HG03575 (cell line): ENCODE measurements around the gene MYO7B.

Source experiments
- ATAC-seq: cut with Tn5 transposase; IDR thresholded peaks from one replicate; pipeline ENCODE4 v1.9.1; 2021; ENCODE audit not compliant: unreplicated experiment, insufficient number of reproducible peaks, low FRiP score; ENCODE audit errors: extremely low read depth

Gene MYO7B

DNA sequence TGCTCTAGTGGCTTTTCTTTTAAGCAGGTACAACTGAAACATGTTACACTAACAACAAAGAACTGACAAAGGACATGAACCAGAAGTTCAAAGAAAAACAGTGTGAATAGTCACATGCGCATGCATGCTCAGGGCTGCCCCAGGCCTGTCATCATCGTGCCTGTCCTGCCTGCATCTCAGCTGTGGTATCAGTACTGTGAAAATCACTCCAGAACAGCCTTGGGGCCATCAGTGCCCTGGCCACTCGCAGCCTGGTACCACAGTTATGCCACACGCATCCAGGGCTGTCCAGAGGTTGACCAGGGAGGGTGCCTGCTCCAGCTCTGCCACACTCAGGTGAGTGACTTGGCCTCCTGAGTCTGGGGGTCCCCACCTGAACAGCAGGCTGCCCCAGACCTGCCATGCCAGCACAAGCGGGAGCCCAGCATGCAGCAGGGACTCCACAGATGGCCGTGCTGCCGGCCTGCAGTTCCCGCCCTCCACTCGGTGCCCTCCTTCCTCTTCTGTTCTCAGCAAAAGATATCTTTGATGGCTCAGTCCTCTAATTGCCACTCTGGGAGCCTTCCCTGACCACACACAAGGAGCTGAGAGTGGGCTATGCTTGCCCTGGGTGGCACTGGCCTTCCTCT is 127.6 kb downstream of the MYO7B start:
- no peak for ATAC-seq

DNA sequence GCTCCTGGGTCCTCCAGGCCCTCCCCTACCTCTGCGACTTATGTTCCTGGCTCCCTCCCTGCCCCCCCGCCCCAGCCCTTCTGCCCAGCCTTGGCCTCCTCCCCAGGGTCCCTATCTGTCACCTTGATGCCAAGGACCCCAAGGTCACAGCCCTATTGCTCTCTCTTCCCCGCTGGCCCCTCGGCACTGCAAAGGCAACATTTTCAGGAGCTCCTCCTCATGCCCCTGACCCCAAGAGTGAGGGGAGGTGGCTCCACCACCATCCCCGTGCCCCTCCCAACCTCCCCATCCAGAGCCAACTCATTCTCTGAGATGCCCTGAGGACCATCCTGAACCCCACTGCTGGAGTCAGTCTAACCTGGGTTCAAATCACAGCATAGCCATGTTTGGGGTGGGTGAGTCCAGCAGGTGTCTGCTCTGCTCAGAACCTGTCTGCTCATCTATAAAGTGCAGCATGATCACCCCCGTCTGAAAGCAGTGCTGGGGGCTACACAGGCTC is 128.1 kb downstream of the MYO7B start:
- no peak for ATAC-seq

DNA sequence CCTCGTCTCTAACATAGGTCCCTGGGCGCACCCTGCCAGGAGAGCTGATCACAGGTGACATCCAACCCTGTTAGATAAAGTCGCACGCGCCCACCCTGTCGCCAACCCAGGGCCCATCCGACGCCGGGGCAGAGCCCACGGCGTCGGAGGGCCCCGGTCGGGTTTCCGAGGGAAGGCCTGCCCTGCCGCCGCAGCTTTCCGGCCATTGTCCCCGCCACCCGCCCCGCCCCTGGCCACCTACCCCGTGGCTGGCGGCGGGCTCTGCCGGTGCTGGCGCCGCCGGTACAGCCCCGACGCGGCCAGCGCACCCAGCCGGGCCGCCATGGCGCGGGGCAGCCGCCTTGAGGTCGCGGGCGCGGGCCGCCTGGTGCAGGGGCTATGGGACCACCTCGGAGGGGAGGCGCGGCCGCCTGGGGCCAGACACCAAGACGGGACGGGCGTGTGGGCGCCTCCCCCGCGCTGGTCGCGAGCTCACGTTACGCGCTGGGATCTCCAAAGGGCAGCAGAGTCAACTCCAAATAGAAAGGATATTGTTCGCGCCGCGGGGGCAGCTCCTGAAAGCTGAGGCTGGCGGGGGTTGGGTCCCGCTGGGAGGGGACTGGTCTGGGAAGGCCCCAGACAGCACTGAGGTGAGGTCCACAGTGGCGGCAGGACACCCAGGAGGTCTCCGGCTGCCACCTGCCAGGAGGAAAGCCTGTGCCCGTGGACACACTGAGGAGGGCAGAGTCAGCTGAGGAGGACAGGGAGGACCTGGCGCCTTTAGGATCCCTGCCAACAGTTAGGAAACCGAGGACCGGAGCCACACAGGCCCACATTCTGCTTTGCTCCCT is 128.8 kb downstream of the MYO7B start:
- no peak for ATAC-seq

DNA sequence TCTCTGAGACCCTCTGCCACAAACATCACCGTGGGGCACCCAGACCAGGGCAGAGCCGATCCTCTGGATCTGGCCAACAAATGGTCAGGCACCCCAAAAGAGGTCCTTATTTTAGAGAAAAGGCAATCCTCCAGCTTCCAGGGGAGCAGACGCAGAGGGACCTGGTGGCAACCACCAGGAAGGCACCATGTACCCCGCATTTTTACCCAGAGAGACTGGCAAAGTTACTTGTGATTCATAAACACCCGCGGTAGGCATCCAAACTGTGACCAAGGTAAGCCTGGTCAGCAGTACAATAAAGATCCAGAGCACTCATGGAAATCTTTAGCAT is 129.4 kb downstream of the MYO7B start:
- ATAC-seq: no peak

DNA sequence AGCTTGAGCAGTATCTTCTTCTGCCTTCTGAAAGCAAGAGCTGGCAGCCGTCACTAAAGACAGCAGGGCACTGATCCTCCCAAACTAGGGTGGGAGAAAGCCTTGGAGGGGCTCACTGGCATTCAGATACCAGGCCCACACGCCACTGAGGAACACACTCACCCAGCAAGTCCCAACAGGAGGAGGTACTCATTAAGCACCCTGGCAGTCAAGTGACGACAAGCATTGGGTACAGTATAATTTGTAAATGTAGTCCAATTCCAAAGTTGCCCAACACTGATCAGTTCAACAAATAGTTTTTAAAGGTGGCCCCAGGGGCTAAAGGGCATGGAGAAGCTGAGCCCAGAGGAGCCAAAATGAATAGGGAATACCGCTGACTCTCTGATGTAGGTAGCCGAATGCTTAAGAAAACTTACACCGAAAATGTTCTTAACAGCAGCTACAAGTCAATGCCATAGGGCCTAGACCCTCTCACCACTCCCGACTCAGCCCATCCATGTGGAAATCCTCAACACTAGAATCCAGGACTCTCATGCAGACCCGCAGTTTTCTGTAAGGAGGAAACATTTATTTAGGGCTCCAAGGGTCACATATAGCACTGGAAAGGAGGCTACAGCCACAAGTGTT is 129.9 kb downstream of the MYO7B start:
- ATAC-seq: no peak

DNA sequence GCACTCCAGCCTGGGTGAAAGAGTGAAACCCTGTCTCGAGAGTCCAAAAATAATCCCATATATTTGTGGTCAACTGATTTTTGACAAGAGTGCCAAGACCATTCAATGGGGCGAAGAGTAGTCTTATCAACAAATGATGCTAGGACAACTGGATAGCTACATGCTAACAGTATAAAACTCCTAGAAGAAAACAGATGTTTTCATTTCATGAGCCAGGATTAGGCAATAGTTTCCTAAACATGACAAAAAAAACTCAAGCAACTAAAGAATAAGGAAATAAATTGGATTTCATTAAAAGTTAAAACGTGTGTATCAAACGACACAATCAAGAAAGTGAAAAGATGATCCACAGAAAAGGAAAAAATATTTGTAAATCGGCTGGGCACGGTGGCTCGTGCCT is 133.6 kb downstream of the MYO7B start:
- ATAC-seq: no peak

DNA sequence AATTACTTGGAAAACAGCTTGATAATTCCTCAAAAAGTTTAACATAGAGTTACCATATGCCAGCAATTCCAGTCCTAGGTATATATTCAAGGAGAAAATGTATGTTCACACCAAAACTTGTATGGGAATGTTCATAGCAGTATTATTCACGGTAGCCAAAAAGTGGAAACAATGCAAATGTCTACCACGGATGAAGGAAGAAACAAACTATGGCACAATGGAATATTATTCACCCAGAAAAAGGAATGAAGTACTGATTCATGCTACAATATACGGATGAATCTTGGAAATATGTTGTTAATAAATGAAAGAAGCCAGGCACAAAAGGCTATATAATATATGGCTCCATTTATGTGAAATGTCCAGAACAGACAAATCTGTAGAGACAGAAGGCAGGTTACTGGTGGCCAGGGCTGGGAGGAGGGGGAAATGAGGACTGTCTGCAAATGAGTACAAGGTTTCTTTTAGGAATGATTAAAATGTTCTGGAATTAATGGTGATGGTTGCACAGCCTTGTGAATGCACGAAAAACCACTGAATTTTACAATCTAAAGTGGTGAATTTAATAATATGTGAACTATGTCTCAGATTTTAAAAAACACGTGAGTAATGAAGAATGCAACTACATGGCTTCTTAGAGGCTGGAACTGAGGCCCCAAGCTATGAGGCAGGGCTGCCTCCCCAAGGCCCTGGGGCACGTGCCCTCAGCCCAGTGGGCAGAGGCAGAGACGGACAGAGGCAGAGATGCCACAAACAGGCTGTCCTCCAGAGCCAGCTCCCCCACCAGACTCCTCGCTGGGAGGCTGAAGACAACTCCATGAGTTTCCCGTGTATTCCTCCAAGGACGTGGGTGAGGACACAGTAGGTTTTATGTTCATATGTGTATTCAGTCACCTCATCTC is 134.8 kb downstream of the MYO7B start:
- ATAC-seq: no peak

DNA sequence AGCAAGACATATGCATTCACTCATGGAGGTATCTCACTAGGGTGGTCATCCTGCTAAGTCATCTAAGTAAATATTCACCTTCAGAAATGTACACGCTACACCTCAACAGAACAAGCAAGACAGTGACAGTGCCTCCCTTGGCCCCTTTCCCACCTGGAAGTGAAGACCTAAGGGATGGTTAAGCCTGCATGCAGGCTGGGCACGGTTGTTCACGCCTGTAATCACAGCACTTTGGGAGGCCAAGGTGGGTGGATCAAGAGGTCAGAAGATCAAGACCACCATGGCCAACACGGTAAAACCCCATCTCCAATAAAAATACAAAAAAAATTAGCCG is 135.4 kb downstream of the MYO7B start:
- ATAC-seq: no peak

DNA sequence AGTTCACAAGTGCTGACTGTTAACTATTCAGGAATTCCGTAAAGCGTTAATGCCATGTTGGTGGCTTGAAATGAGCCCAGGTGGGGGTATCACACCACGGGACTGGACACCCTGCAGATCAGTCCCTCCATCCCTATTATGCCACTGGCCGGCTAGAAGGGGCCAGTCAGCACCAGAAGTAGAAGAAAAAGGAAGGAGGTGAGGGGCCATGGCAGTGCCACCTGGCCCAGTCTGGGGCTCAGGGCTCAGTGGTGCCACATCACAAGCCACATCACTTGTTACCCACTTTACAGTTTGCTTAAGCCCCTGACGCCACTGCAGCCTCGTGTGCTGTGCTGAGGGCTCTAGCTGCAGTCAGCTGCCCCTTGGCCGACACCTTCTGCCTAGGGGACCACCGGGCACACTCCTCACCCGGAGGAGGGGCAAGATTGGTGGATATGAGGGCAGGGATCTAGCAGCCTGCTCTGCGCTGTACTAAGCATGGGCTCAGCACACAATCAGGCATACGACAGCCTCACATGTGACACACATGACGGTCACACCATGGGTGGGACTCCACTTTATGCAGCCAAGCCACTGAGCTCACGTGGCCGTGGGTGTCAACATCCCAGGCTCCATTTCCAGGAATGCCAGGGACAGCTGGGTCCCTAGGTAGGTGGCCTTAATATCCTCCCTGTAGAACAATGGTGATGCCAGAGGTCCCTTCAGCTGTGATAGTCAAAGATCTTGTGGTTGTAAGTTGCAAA is 136.2 kb downstream of the MYO7B start:
- ATAC-seq: no peak

DNA sequence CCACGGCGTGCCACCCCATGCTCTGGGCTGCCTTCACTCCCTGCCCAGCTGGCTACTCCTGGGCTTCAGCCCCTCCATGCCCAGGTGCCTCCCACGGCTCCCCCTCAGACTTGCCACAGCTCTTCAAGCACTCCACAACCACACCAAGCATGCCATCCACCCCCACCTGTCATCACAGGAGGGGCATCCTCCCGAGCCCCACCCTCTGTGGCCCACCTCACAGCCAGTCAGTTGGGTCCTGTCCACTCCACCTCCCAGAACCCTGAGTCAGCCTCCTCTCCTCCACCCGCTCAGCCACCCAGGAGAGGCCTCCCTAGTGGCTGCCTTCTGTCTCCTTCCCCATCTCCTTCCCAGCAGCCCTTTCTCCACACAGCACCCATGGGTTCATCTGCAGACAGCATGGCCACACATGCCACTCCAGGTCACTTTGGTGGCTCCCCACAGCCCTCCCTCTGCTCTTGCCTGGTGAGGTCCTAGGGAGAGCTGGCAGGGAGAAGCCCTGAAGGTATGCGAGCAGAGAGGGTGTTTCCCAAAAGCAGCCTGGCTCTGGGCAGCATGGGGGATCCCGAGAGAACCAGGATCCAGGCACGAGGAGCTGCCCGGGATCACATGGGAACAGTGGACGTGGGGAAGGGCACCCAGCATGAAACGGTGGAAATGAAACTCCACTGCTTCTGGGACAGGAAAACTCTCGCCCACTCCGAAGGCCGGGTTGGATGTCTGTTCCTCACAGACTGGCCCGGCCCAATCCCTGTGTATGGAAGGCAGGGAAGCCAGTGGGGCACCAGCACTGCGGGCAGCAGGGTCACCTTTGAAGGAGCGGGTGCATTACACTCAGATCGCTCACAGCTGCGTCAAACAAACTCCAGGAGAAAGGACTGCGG is 137.1 kb downstream of the MYO7B start:
- ATAC-seq: no peak

DNA sequence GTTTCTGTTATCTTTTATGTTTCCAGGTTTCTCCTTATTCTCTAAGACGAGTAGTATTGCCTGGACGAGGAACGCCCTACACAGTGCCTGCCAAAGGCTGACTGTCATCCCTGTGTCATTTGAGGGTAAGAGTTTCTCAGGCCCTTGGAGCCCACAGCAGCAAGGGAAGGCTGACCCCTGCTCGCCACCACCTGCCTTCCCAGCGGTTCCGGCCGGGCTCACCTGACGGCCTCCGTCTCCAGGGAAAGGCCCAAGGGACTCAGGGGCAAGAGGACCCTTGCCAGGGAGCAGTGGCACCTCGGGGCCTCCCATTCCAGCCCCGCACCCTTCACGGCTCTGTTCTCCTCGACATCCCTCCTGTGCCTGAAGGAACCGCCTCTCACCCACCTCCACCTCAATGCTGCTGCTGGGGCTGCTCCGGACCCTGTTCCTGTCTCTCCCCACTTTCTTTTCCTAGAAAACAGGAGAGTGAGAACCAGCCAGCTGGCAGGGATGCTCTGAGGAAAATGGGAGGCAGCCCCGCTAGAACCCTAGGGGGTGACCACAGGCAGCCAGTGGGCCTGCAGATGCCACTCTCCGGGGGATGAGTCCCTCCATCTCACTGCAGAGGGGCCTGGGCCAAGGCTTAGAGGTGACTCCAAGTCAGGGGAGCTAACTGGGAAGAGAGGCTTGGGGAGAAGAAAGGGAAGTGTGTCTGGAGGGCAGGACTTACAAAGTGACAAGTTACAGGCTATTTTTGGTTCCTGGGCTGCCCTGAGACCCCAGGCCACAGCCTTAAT is 138.0 kb downstream of the MYO7B start:
- ATAC-seq: no peak

DNA sequence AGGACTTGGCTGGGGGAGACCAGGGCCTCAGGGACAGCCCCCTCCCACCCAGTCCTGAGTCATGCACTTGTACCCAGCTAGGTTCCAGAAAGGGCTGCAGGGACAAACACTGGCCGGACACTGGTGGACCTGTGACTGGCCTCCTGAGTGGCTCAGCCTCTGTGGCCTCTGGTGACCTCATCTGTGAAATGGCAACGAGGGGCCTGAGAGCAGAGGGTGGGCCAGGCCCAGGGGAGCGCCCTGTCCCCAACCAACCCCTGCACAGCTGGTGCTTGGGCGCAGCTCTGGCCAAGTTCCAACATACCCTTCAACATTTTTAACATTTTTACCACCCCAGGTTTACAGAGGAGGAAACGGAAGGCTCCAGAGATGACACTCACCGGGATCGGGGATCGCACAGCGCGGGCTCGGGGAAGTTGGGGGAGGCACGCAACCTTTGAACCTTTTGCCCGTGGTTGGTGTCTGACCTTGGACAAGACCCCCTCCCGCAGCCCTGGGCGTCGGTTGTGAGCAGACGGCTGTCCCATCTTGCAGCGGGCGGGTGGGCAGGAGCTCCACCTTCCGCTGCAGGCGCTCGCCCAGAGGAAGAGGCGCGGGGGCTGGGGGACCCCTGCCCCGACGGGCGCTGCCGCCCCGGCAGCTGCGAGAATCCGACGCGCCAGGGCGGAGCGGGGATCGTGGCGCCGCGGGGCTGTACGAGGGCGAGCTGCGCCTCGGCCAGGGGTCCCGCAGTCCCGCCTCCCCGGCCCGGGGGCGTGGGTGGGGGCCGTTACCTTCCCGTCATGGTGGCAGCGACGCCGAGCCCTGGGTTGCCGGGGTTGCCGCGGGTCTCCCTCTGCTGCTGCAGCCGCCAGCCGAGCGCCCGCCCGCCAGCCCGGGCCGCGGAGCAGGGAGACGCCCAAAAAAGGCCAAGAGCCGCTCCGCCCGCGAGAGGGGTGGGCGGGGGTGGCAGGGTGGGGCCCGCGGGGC is 139.0 kb downstream of the MYO7B start:
- no peak for ATAC-seq

DNA sequence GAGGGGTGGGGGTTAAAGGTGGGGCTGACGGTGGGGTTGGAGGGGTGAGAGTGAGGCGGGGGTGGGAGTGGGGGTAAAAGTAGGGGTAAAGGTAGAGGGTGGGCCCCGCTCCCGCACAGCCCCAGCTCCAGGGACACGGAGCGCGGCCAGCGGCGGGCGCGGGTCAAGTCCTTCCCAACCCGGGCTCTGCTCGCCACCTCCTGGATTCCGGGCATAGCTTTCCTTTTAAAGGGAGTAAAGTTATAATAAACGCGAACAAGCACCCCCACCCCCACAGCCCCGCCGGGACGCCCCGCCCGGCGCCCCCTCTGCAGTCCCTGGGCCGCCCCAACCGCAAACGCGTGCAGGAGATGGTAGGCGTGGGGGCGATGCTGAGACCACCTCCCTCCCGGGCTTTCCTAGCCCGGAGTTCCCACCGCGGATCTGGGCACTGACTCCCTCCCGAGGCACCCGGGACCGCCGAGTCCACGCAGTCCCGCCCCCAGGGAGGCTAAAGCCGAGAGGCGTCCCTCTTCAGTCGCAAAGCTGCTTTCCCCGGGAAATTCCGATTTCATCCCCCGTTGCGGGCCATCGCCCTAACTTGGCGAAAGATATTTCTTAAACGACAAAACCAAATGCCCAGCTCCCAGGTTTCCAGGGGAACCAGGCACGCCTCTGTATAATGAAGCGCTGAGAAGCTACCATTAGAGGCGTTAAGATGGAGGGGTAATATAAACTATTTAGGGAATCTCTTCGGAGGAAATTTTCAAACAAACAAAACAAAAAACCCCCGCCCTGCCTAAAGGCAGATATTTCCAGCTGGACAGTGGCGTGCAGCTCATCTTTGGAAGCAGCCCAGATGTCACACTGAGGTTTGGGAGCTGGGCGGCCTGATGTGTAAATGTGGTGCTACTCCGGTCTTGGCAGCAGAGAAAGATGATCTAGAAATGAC is 140.1 kb downstream of the MYO7B start, which contains the start of gene LIMS2:
LIMS2 (minus strand) TSS at position 200 of the 931 bp plus-strand sequence. CDS start 506 bp downstream, outside the sequence.
- ATAC-seq: no peak

DNA sequence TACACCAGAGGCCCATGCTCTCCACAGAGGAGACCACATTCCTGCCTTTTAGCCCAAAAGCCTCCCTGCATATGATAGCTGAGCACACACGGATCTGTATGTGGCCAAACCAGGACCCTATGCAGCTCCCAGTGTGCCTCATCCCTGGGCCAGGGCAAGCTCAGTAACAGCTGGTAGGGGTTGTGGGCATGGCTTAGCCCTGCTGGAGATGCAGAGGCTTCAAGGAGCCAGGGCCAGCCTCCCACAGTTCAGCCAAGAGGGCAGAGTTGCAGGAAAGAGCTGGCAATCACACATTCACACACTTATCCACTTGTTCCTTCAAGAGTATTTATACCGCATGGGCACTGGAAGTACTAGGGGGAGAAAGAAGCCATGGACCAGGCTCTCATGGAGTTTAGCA is 141.4 kb downstream of the MYO7B start:
- no peak for ATAC-seq

DNA sequence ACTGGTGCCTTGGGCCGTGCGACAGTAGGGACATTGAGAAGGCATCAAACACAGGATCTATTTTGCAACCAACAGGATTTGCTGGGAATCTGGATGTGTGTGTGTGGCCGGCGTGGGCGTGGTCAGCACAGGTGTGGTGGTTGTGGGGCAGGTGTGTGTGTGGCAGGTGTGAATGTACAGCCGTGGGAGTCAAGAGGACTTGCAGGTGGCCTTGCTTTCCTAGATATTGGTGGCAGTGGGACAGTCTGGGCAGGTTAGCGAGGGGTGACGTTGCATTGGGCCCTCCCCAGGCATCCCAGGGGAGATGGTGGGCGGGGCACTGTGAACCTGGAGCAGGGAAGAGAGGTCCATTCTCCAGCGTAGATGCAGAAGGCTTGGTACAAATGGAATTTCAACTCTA is 143.0 kb downstream of the MYO7B start:
- ATAC-seq: no peak
